LNCaP clone FGC (cell line): ENCODE results near the gene EMP3.
"Not testable (repeated sequence)": the region's sequence is repeated elsewhere in the genome, so short reads cannot be mapped to it uniquely, and the experiment has no call there.

Experiments
- DNase-seq: peaks from one replicate; pipeline ENCODE4 v3.0.0-alpha.2; 2011; ENCODE audit warnings: low read depth
- H3K4me3 ChIP-seq: 2 replicates; pipeline ENCODE4 v1.5.1; 2011; ENCODE audit warnings: mild to moderate bottlenecking, low read depth, low read length, control low read depth
- TF ChIP-seq, protein P1 (sequence below): IDR thresholded peaks from 2 replicates; pipeline ENCODE4 v1.5.1; 2012; ENCODE audit warnings: mild to moderate bottlenecking; ENCODE audit not compliant: control insufficient read depth, insufficient read depth; ENCODE audit errors: extremely low read depth

The EMP3 gene

DNA sequence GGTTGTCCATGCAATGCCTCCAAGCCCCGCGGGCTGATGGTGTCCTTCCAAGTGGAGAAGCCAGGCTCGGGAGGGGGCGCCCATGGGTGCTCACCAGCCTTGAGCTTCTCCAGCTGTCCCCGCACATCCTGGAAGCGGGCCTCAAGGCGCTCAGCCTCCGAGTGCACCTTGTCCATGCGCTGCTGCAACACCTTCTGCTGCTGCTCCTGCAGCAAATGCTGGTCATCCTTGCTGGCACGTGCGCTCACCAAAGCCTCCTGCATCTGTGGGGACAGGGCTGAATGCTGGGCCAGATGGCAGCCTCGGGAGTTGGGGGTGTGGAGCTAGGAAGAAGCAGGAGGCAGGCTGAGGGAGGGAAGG, 22.8 kb upstream of the EMP3 start:
- TF ChIP-seq, protein P1, sequence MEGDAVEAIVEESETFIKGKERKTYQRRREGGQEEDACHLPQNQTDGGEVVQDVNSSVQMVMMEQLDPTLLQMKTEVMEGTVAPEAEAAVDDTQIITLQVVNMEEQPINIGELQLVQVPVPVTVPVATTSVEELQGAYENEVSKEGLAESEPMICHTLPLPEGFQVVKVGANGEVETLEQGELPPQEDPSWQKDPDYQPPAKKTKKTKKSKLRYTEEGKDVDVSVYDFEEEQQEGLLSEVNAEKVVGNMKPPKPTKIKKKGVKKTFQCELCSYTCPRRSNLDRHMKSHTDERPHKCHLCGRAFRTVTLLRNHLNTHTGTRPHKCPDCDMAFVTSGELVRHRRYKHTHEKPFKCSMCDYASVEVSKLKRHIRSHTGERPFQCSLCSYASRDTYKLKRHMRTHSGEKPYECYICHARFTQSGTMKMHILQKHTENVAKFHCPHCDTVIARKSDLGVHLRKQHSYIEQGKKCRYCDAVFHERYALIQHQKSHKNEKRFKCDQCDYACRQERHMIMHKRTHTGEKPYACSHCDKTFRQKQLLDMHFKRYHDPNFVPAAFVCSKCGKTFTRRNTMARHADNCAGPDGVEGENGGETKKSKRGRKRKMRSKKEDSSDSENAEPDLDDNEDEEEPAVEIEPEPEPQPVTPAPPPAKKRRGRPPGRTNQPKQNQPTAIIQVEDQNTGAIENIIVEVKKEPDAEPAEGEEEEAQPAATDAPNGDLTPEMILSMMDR: no peak

DNA sequence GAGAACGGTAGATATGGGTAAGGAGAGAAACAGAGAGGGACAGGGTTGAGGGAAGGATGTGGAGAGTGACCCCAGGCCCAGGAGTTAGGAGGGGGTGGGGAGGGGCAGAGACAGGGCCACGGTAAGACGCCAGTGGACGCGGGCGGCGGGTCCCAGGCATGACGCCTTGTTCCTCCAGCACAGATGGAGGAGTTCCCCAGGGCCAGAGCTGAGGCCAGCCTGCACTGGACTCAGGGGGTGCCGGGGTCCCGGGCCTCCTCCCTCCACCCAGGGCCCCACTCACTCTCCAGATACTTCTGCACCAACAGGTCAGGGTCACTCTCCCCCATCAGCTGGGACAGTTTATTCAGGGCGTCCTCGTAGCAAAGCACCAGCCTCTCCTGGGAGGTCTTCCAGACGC, 22.0 kb upstream of the EMP3 start:
- H3K4me3 ChIP-seq: no peak overlapping the region
- DNase-seq: no peak
- TF ChIP-seq, protein P1: no peak

More for the DNA sequence above, 22.8 kb upstream of the EMP3 start:
- no peak overlapping the region for H3K4me3 ChIP-seq
- DNase-seq: no peak

- TF ChIP-seq, protein P1: no peak
- DNase-seq: no peak
- H3K4me3 ChIP-seq: no peak overlapping the region
Observed at GRCh38 chr19:48303866-48304265, 21.5 kb upstream of the EMP3 start.

DNA sequence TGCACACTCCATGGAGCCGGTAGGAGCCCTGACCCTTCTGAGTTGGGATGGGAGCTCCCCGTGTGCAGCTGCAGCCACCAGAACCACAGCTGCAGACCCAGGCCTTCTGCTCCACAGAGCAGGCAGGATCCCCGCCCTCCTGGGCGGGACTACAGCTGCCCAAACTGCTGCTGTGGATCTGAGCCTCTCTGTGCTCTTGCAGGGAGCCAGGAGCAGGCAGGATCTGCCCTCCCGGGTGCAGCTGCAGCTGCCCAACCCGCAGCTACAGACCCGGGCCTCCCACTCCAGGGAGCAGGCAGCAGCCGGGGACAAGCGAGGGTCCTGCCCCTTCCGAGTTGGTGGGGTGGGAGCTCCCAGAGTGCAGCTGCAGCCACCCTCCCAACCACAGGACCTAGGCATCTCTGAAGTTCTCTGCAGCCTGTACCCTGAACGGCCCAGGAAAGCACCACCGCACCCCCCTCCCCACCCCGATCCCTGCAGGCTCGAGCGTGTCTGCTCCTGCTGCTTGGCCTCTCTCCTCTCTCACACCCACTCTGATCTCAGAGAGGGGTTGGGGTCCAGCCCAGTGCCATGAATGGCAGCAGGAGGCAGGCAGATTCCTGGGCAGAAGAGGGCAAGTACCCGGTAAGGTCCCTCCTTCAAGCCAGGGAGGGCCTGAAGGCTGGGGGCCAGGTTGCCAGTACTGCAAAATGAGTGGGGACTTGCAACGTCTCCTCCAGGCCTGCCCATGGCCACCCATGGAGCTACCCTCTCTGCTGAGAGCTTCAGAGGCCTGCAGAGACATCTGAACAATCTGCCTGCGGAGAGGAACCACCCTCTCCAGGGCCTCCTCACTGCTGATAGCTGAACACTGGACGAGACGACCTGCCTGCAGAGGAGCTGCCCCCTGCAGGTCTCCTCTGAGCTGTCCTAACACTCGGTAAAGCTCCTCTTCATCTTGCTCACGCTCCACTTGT, 16.4 kb upstream of the EMP3 start:
- DNase-seq: no peak
- no peak overlapping the region for H3K4me3 ChIP-seq
- TF ChIP-seq, protein P1: no peak

- DNase-seq, H3K4me3 ChIP-seq: not testable (repeated sequence)
Observed at GRCh38 chr19:48309731-48310130, 15.6 kb upstream of the EMP3 start.

DNA sequence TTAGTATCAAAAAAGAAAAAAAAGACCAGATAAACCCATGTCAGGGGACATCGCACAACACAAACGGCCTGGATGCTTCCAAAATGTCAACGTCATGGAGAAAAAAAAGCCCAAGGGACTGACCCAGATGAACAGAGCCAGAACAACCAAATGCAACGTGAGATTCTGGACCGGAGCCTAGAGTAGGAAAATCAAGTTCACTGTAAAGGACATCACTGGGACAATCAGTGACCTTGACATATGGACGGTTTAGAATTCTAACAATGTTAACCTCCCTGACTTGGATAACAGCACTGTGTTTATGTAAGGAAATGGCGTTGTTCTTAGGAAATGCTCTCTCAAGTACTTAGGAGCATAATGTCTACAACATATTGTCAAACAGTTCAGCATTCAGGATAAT, 15.1 kb upstream of the EMP3 start:
- H3K4me3 ChIP-seq: no peak overlapping the region
- DNase-seq: no peak
- TF ChIP-seq, protein P1: no peak

- TF ChIP-seq, protein P1: no peak
- no peak overlapping the region for H3K4me3 ChIP-seq
- DNase-seq: no peak
Observed at GRCh38 chr19:48311384-48311783, 14.0 kb upstream of the EMP3 start.
